SK-N-SH (cell line): ENCODE results near the gene HBZ. TPM values are rescaled to one million over a fixed set of nuclear protein-coding genes. Genes with fewer than 3 reads are reported as not detected.

Experiments
- CTCF ChIA-PET: fragments of 300-600, 350-600 bp; formaldehyde crosslinking; extraction: SDS; loops from one replicate; lab custom pipeline; 2021; lab: Yijun Ruan, JAX
- POLR2A ChIA-PET: fragments of 350-600 bp; sonication (Branson Sonifier 250); formaldehyde crosslinking; extraction: SDS; loops from one replicate; lab custom pipeline; 2020; ENCODE audit warnings: antibody characterized with exemption, inconsistent platforms; lab: Yijun Ruan, JAX
- DNase-seq: peaks from one replicate; pipeline ENCODE4 v3.0.0; 2012
- H2AFZ ChIP-seq: fragments of 200-600 bp; sonication (generic); 2 replicates; pipeline ENCODE4 v1.8.1; 2016; ENCODE audit warnings: antibody characterized with exemption, mild to moderate bottlenecking, low read depth
- H3F3A ChIP-seq: fragments of 200-600 bp; sonication (generic); replicated peaks from 2 replicates; pipeline ENCODE3; 2016; ENCODE audit warnings: antibody characterized with exemption, mild to moderate bottlenecking; ENCODE audit not compliant: insufficient read depth
- H3K27ac ChIP-seq, 2 experiments: fragments of 200-500 bp in 1 of 2; fragments of 200-600 bp in 1 of 2; sonication (Bioruptor generic) in 1 of 2; sonication (generic), shearing (Covaris generic) in 1 of 2; 2 replicates each; pipeline versions ENCODE4 v1.5.1 to v1.6.1; 2014 to 2016; ENCODE audit warnings: low read depth in 2 of 2, inconsistent platforms in 1 of 2, low read length in 1 of 2, mild to moderate bottlenecking in 1 of 2, mixed read lengths in 1 of 2
- H3K27me3 ChIP-seq: fragments of 200-600 bp; sonication (generic), shearing (Covaris generic); 2 replicates; pipeline ENCODE4 v1.6.1; 2016; ENCODE audit warnings: mixed run types; ENCODE audit not compliant: insufficient read depth
- H3K36me3 ChIP-seq, 2 experiments: fragments of 200-500 bp in 1 of 2; fragments of 200-600 bp in 1 of 2; sonication (Bioruptor generic) in 1 of 2; sonication (generic) in 1 of 2; replicated peaks in 1 of 2; 2 replicates each; pipeline versions ENCODE3 to v1.5.1; 2014 to 2016; ENCODE audit warnings: low read length in 1 of 2, mild to moderate bottlenecking in 1 of 2; ENCODE audit not compliant: insufficient read depth in 2 of 2, control insufficient read depth in 1 of 2
- H3K4me1 ChIP-seq, 2 experiments: fragments of 200-500 bp in 1 of 2; fragments of 200-600 bp in 1 of 2; sonication (Bioruptor generic) in 1 of 2; sonication (generic), shearing (Covaris generic) in 1 of 2; 2 replicates each; pipeline versions ENCODE4 v1.5.1 to v1.6.1; 2014 to 2016; ENCODE audit warnings: low read depth in 1 of 2, low read length in 1 of 2, mixed run types in 1 of 2; ENCODE audit not compliant: insufficient read depth in 2 of 2, control insufficient read depth in 1 of 2
- H3K4me2 ChIP-seq: fragments of 200-600 bp; sonication (generic), shearing (Covaris generic); 2 replicates; pipeline ENCODE4 v1.6.1; 2017; ENCODE audit warnings: mixed run types
- H3K4me3 ChIP-seq, 2 experiments: fragments of 200-500 bp in 1 of 2; fragments of 200-600 bp in 1 of 2; sonication (Bioruptor generic) in 1 of 2; sonication (generic), shearing (Covaris generic) in 1 of 2; 2 replicates each; pipeline versions ENCODE4 v1.5.1 to v1.8.1; 2014 to 2016; ENCODE audit warnings: low read depth in 2 of 2, inconsistent platforms in 1 of 2, low read length in 1 of 2, mild to moderate bottlenecking in 1 of 2, mixed read lengths in 1 of 2, moderate library complexity in 1 of 2
- H3K79me2 ChIP-seq: fragments of 200-600 bp; sonication (generic); 2 replicates; pipeline ENCODE4 v1.8.1; 2017; ENCODE audit warnings: mild to moderate bottlenecking; ENCODE audit not compliant: insufficient read depth
- H3K9ac ChIP-seq: fragments of 200-600 bp; sonication (generic); 2 replicates; pipeline ENCODE4 v1.6.1; 2017; ENCODE audit warnings: mixed run types
- H3K9me2 ChIP-seq: fragments of 200-600 bp; sonication (generic); 2 replicates; pipeline ENCODE4 v1.6.1; 2017; ENCODE audit warnings: mixed run types
- H3K9me3 ChIP-seq: fragments of 200-600 bp; sonication (generic); 2 replicates; pipeline ENCODE4 v1.6.1; 2017; ENCODE audit warnings: mixed run types, mild to moderate bottlenecking, moderate library complexity
- H4K20me1 ChIP-seq: fragments of 200-600 bp; sonication (generic); 2 replicates; pipeline ENCODE4 v1.6.1; 2017; ENCODE audit warnings: mild to moderate bottlenecking, mixed run types; ENCODE audit not compliant: insufficient read depth
- CHD2 ChIP-seq: fragments of 150-350 bp; IDR thresholded peaks from 2 replicates; pipeline ENCODE4 v1.6.1; 2018; ENCODE audit warnings: low read length; ENCODE audit not compliant: partially characterized antibody
- CTCF ChIP-seq: fragments of 200-600 bp; sonication (generic); IDR thresholded peaks from 2 replicates; pipeline ENCODE4 v1.6.1; 2017; ENCODE audit warnings: antibody characterized with exemption, mild to moderate bottlenecking, moderate library complexity
- ELF1 ChIP-seq: IDR thresholded peaks from 2 replicates; pipeline ENCODE4 v1.4.0; 2012
- EP300 ChIP-seq, 2 experiments: IDR thresholded peaks; 2 replicates each; pipeline versions ENCODE4 v1.4.0 to v1.6.1; 2012; ENCODE audit warnings: borderline replicate concordance in 1 of 2, low read depth in 1 of 2, low read length in 1 of 2
- FOSL2 ChIP-seq: IDR thresholded peaks from 2 replicates; pipeline ENCODE4 v1.4.0; 2012; ENCODE audit warnings: low read depth, mild to moderate bottlenecking, moderate library complexity, borderline replicate concordance
- GABPA ChIP-seq: IDR thresholded peaks from 2 replicates; pipeline ENCODE4 v1.4.0; 2012; ENCODE audit warnings: low read depth, mild to moderate bottlenecking
- GATA2 ChIP-seq: sonication (generic); formaldehyde crosslinking; IDR thresholded peaks from 2 replicates; pipeline ENCODE4 v1.5.0; 2020; ENCODE audit warnings: mild to moderate bottlenecking, missing genetic modification reagents
- IRF3 ChIP-seq: fragments of 150-350 bp; IDR thresholded peaks from 2 replicates; pipeline ENCODE4 v1.6.1; 2016; ENCODE audit warnings: mild to moderate bottlenecking, low read depth, low read length
- JUND ChIP-seq: IDR thresholded peaks from 2 replicates; pipeline ENCODE4 v1.4.0; 2012
- MEF2A ChIP-seq: IDR thresholded peaks from 2 replicates; pipeline ENCODE4 v1.4.0; 2012; ENCODE audit warnings: low read depth, borderline replicate concordance
- NFIC ChIP-seq: IDR thresholded peaks from 2 replicates; pipeline ENCODE4 v1.4.0; 2012; ENCODE audit warnings: borderline replicate concordance
- NRF1 ChIP-seq: IDR thresholded peaks from 2 replicates; pipeline ENCODE4 v1.6.1; 2012; ENCODE audit warnings: low read depth, mild to moderate bottlenecking, low read length
- PBX3 ChIP-seq: IDR thresholded peaks from 2 replicates; pipeline ENCODE4; 2012
- RAD21 ChIP-seq: IDR thresholded peaks from 2 replicates; pipeline ENCODE4 v1.6.1; 2012; ENCODE audit warnings: mild to moderate bottlenecking, low read length
- TAF1 ChIP-seq: IDR thresholded peaks from 2 replicates; pipeline ENCODE4 v1.6.1; 2012; ENCODE audit warnings: low read depth, mild to moderate bottlenecking, low read length, moderate library complexity, borderline replicate concordance
- USF2 ChIP-seq: fragments of 150-350 bp; IDR thresholded peaks from 2 replicates; pipeline ENCODE4 v1.6.1; 2017; ENCODE audit warnings: antibody characterized with exemption, low read length, low read depth, borderline replicate concordance
- YY1 ChIP-seq: IDR thresholded peaks from 2 replicates; pipeline ENCODE4 v1.4.0; 2012; ENCODE audit warnings: low read depth, mild to moderate bottlenecking
- WGBS: methylation state at CpG from one replicate; pipeline ENCODE4 v1.1.6; 2017; ENCODE audit warnings: low lambda C conversion rate; 5-methylcytosine and 5-hydroxymethylcytosine counted together
- polyA plus RNA-seq, 3 experiments: library from polyadenylated mRNA; depleted of rRNA; stranded (reverse); fragments of >200 nt; gene quantifications; 2 replicates each; pipeline ENCODE4 v1.2.3, GENCODE V29; 2012

Gene HBZ
- polyA plus RNA-seq, 1 of the 3 experiments (the other 2 are of a cell fraction), result not detected

- TF ChIP-seq PBX3 (no peak), TAF1 (no peak)
These were observed 40.1 kb upstream of the HBZ start (continued) for GRCh38 chr16:112153-112840.

GRCh38 chr16:114327-114726 lies 38.1 kb upstream of the HBZ start:
- no peak overlapping the region for H2AFZ ChIP-seq
- no peaks in the 10 kb centered on the region for H3F3A ChIP-seq
- ChIA-PET POLR2A (no interaction called here), CTCF (no interaction called here)
- no peak overlapping the region for H3K4me2 ChIP-seq
- peaks cover 6 to 18% of the 10 kb centered on the region in 2 experiments; a peak in 3 of 4 replicates for H3K4me1 ChIP-seq
- peaks cover 20 to 24% of the 10 kb centered on the region in 2 experiments for H3K36me3 ChIP-seq
- 95% methylated on average over 2 of the region's 2 CpGs for WGBS
- H3K79me2 ChIP-seq, result no peaks in the 10 kb centered on the region
- peaks cover 12% of the 10 kb centered on the region for H4K20me1 ChIP-seq
- H3K4me3 ChIP-seq, result no peak overlapping the region
- H3K9me2 ChIP-seq, result no peaks in the 10 kb centered on the region
- no peaks in the 10 kb centered on the region for H3K9me3 ChIP-seq
- H3K9ac ChIP-seq, result no peak overlapping the region
- no peak for DNase-seq
- no peaks in the 10 kb centered on the region for H3K27me3 ChIP-seq
- TF ChIP-seq JUND (no peak), MEF2A (no peak), YY1 (no peak), RAD21 (no peak), EP300 (IDR thresholded peaks at IDR 0.05; ENCODE audit: borderline replicate concordance in 1 of 2, low read depth in 1 of 2, low read length in 1 of 2) (no peak), PBX3 (no peak), GATA2 (CRISPR knock-in tag) (no peak), GABPA (no peak), FOSL2 (no peak), IRF3 (no peak), USF2 (no peak), CTCF (no peak), NFIC (no peak), ELF1 (no peak), CHD2 (no peak), NRF1 (no peak)
- no peak overlapping the region for H3K27ac ChIP-seq
